Osteocyte (in vitro differentiated cells): ENCODE results near the gene ENOX1. TPM values are rescaled to one million over a fixed set of nuclear protein-coding genes. Genes with fewer than 3 reads are reported as not detected.

Experiments used
- DNase-seq: peaks from one replicate; pipeline ENCODE4 v3.0.0; 2021; ENCODE audit warnings: mixed read lengths; ENCODE audit not compliant: unreplicated experiment; ENCODE audit errors: extremely low spot score
- H3K27ac Mint-ChIP-seq: one replicate; pipeline ENCODE4 v1.8.0; 2021; ENCODE audit warnings: mild to moderate bottlenecking, mixed read lengths; ENCODE audit not compliant: unreplicated experiment
- H3K27me3 Mint-ChIP-seq: one replicate; pipeline ENCODE4 v1.8.0; 2021; ENCODE audit warnings: mixed read lengths; ENCODE audit not compliant: unreplicated experiment
- H3K36me3 Mint-ChIP-seq: one replicate; pipeline ENCODE4 v1.8.0; 2021; ENCODE audit warnings: mixed read lengths; ENCODE audit not compliant: unreplicated experiment
- H3K4me1 Mint-ChIP-seq: one replicate; pipeline ENCODE4 v1.8.0; 2021; ENCODE audit warnings: mixed read lengths; ENCODE audit not compliant: unreplicated experiment
- H3K4me3 Mint-ChIP-seq: one replicate; pipeline ENCODE4 v1.8.0; 2021; ENCODE audit warnings: mild to moderate bottlenecking, moderate library complexity, mixed read lengths; ENCODE audit not compliant: unreplicated experiment
- H3K9me3 Mint-ChIP-seq: one replicate; pipeline ENCODE4 v1.8.0; 2021; ENCODE audit warnings: mixed read lengths; ENCODE audit not compliant: unreplicated experiment
- total RNA-seq: library from RNA; stranded (reverse); gene quantifications from 2 replicates; pipeline ENCODE4 v1.2.1, GENCODE V29; 2021
- TF ChIP-seq, protein P1 (sequence below): fragments of 200-600 bp; sonication (generic); IDR thresholded peaks from 2 replicates; pipeline ENCODE4 v1.5.0; 2021; ENCODE audit warnings: antibody characterized with exemption, mild to moderate bottlenecking, moderate library complexity

The ENOX1 gene
- total RNA-seq, 1 donor from 2014 or later, result 5.9 TPM

- Mint-ChIP-seq H3K27ac (peak overlapping the region; percentile 86), H3K27me3 (no peaks in the 10 kb centered on the region), H3K4me1 (peaks cover 26% of the 10 kb centered on the region), H3K9me3 (no peaks in the 10 kb centered on the region), H3K36me3 (no peaks in the 10 kb centered on the region), H3K4me3 (peak overlapping the region; percentile 24)
- TF ChIP-seq, protein P1, sequence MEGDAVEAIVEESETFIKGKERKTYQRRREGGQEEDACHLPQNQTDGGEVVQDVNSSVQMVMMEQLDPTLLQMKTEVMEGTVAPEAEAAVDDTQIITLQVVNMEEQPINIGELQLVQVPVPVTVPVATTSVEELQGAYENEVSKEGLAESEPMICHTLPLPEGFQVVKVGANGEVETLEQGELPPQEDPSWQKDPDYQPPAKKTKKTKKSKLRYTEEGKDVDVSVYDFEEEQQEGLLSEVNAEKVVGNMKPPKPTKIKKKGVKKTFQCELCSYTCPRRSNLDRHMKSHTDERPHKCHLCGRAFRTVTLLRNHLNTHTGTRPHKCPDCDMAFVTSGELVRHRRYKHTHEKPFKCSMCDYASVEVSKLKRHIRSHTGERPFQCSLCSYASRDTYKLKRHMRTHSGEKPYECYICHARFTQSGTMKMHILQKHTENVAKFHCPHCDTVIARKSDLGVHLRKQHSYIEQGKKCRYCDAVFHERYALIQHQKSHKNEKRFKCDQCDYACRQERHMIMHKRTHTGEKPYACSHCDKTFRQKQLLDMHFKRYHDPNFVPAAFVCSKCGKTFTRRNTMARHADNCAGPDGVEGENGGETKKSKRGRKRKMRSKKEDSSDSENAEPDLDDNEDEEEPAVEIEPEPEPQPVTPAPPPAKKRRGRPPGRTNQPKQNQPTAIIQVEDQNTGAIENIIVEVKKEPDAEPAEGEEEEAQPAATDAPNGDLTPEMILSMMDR, result peak; percentile 17
- DNase-seq, result no peak
These were observed 122.0 kb downstream of the ENOX1 start for GRCh38 chr13:43664700-43665191.

DNA sequence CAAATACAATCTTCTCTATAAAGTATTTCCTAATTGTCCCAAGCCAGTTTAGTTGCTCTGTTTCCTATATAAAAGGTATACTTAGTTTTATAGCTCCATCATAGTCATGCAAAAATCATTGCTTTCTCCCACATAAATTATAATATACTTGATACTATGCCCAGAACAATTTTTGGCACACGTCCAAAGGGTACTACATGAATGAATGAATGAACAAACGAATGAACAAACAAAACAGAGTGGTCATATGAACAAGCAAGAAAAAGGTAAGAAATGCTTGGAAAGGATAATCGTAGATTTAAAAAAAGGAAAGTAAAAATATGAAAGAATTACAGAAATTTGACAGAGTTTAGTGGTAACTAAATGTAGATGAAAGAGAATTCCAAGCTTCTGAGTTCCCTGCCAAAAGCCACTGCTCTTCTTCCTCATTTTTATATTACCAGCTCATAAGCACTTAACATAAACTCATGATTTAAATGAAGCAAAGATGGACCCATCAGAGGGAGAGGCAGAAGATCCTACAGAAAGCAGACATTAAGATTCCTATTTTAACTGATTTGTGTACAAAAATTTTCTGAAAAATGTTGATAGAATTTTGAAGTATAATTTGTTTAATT lies 123.2 kb downstream of the ENOX1 start:
- TF ChIP-seq, protein P1, result no peak
- H3K36me3 Mint-ChIP-seq, result no peaks in the 10 kb centered on the region
- H3K27ac Mint-ChIP-seq, result peak overlapping the region; percentile 51
- no peak overlapping the region for H3K4me3 Mint-ChIP-seq
- H3K4me1 Mint-ChIP-seq, result peaks cover 26% of the 10 kb centered on the region
- no peak for DNase-seq
- no peaks in the 10 kb centered on the region for H3K9me3 Mint-ChIP-seq
- H3K27me3 Mint-ChIP-seq, result no peaks in the 10 kb centered on the region

DNA sequence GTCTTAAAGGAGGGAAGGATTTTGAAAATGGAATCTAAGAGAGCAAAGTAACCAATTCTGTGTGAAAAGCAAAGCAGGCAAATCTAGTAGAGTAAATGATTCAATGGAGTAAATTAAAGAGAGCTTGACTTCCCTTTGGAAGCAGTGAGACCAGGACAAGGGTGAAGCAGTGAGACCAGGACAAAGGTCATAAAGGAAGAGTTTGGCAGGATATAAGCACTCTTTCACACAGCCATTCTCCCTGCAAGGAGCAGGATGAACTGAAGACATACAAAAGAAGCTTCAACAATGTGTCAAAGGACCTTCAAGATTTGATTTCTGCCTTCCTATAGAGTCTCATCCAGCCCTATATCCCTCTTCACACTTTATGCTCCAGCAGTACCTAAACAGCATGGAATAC lies 123.8 kb downstream of the ENOX1 start:
- TF ChIP-seq, protein P1, result no peak
- Mint-ChIP-seq H3K36me3 (no peaks in the 10 kb centered on the region), H3K4me1 (peaks cover 26% of the 10 kb centered on the region), H3K9me3 (no peaks in the 10 kb centered on the region), H3K27me3 (no peaks in the 10 kb centered on the region), H3K27ac (no peak overlapping the region), H3K4me3 (no peak overlapping the region)
- DNase-seq, result no peak

DNA sequence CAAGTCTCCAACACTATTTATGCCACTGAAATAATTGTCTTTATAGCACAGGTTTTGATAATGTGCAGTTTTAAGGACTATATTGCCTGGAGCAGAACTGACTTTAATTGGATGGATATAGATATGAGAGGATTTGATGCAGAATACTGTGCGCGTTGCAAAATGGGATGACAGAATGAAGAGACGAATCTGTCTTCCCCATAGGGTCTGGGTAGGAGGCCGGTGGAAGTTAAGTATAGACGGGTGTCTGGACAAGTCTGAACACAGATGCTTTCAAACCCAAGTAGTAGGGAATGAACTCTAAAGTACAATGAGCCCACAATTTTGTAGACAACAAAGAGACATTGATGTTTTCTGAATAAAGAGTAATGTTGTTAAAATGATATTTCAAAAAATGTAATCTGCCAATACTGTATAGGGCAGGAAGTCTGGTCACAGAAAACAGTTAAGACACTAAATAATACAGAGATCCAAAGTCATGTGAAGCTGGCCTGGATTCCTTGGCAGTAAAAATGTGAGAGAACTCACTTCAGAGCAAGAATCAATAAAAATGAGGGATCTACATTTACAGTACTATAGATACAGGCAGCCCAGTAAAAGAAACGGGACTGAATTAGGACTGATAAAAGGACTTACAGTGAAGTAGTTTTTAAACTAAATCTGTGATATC lies 125.5 kb downstream of the ENOX1 start:
- Mint-ChIP-seq H3K4me3 (no peak overlapping the region), H3K4me1 (peaks cover 26% of the 10 kb centered on the region), H3K36me3 (no peaks in the 10 kb centered on the region), H3K27me3 (no peaks in the 10 kb centered on the region), H3K27ac (no peak overlapping the region), H3K9me3 (no peaks in the 10 kb centered on the region)
- TF ChIP-seq, protein P1, result no peak
- DNase-seq, result no peak

DNA sequence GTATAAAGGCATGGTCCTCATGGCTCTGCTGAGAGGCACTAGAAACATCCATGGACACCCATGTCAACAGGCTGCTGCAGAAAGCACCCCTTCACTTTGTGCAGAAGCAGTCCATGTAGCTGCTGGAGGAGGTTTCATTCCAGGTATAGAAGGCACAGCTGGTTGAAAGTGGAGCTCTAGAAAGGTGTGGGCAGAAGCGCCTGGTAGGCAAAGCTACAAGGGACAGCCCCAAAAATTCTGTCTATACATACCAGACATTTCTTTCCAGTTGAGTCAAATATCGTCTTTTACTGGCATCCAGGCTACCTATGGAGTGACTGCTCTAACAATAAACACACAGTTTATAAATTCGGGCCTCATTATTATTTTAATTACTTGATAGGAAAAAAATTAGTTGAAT lies 129.3 kb downstream of the ENOX1 start:
- Mint-ChIP-seq H3K4me1 (no peaks in the 10 kb centered on the region), H3K27me3 (no peaks in the 10 kb centered on the region), H3K9me3 (no peaks in the 10 kb centered on the region), H3K27ac (no peak overlapping the region), H3K4me3 (no peak overlapping the region), H3K36me3 (peaks cover 7% of the 10 kb centered on the region)
- TF ChIP-seq, protein P1, result no peak
- no peak for DNase-seq
